HG02571 (cell line): ENCODE results near the gene AOPEP.

Experiments
- ATAC-seq: cut with Tn5 transposase; IDR thresholded peaks from one replicate; pipeline ENCODE4 v1.9.1; 2021; ENCODE audit warnings: mild to moderate bottlenecking, moderate library complexity; ENCODE audit not compliant: unreplicated experiment

The AOPEP gene

GRCh38 chr9:94788570-94789105 is 62.1 kb downstream of the AOPEP start:
- ATAC-seq, result no peak

GRCh38 chr9:94791435-94791834 is 64.9 kb downstream of the AOPEP start:
- no peak for ATAC-seq

GRCh38 chr9:94792511-94792910 is 66.0 kb downstream of the AOPEP start:
- no peak for ATAC-seq

GRCh38 chr9:94794476-94795167 is 68.1 kb downstream of the AOPEP start:
- no peak for ATAC-seq

GRCh38 chr9:94796687-94797086 is 70.2 kb downstream of the AOPEP start:
- ATAC-seq, result no peak

- ATAC-seq, result no peak
These were observed 71.7 kb downstream of the AOPEP start for GRCh38 chr9:94798201-94798600.

- no peak for ATAC-seq
These were observed 72.2 kb downstream of the AOPEP start for GRCh38 chr9:94798708-94799107.

- no peak for ATAC-seq
These were observed 73.2 kb downstream of the AOPEP start for GRCh38 chr9:94799578-94800264.

GRCh38 chr9:94800424-94801117 is 74.1 kb downstream of the AOPEP start:
- ATAC-seq, result no peak

- ATAC-seq, result no peak
These were observed 74.7 kb downstream of the AOPEP start for GRCh38 chr9:94801234-94801633.

- no peak for ATAC-seq
These were observed 75.2 kb downstream of the AOPEP start for GRCh38 chr9:94801681-94802080.

- ATAC-seq, result no peak
These were observed 75.8 kb downstream of the AOPEP start for GRCh38 chr9:94802251-94802650.

- ATAC-seq, result no peak
These were observed 76.3 kb downstream of the AOPEP start for GRCh38 chr9:94802793-94803192.

GRCh38 chr9:94804316-94804715 is 77.8 kb downstream of the AOPEP start:
- no peak for ATAC-seq

GRCh38 chr9:94805051-94805489 is 78.6 kb downstream of the AOPEP start:
- ATAC-seq, result no peak

GRCh38 chr9:94805585-94805984 is 79.1 kb downstream of the AOPEP start:
- ATAC-seq, result no peak

GRCh38 chr9:94806307-94806893 is 79.9 kb downstream of the AOPEP start:
- no peak for ATAC-seq

- ATAC-seq, result no peak
These were observed 81.1 kb downstream of the AOPEP start for GRCh38 chr9:94807556-94807955.

- no peak for ATAC-seq
These were observed 82.6 kb downstream of the AOPEP start for GRCh38 chr9:94808926-94809700.

GRCh38 chr9:94809778-94810177 is 83.3 kb downstream of the AOPEP start:
- ATAC-seq, result no peak

- no peak for ATAC-seq
These were observed 84.6 kb downstream of the AOPEP start for GRCh38 chr9:94811074-94811473.
